IMR-90 (cell line): ENCODE results near the gene STUB1. TPM values are rescaled to one million over a fixed set of nuclear protein-coding genes. Genes with fewer than 3 reads are reported as not detected.
A peak's percentile ranks its signal among the peaks of the same experiment; 100 is the strongest.

Experiments used
- ATAC-seq: fragments of 200-7000 bp; cut with Tn5 transposase; 2 replicates; pipeline ENCODE4 v1.9.1; 2020; ENCODE audit warnings: low read depth, mild to moderate bottlenecking, moderate library complexity
- BruUV-seq: library from RNA; stranded (reverse); fragments of 400-500 nt; replicated peaks from 2 replicates; lab custom pipeline; 2021; lab: Mats Ljungman, UMichigan
- CTCF ChIA-PET: fragments of 300-600 bp; formaldehyde crosslinking; extraction: SDS; loops from one replicate; lab custom pipeline; 2021; ENCODE audit warnings: antibody characterized with exemption; lab: Yijun Ruan, JAX
- POLR2A ChIA-PET: fragments of 300-600 bp; sonication (Branson Sonifier 250); formaldehyde crosslinking; loops from one replicate; lab custom pipeline; 2022; ENCODE audit warnings: antibody characterized with exemption; ENCODE audit not compliant: unreplicated experiment; lab: Charles Lee
- DNase-seq: peaks from one replicate; pipeline ENCODE4 v3.0.0; 2013
- H2AFZ ChIP-seq: replicated peaks from 2 replicates; pipeline ENCODE3; 2013; ENCODE audit warnings: low read length, mild to moderate bottlenecking; ENCODE audit not compliant: poor library complexity
- H2AK5ac ChIP-seq: 2 replicates; pipeline ENCODE4 v1.6.1; 2013; ENCODE audit warnings: low read depth, low read length, inconsistent platforms
- H2AK9ac ChIP-seq: replicated peaks from 2 replicates; pipeline ENCODE3; 2013; ENCODE audit warnings: mild to moderate bottlenecking, low read depth, low read length, moderate library complexity; ENCODE audit not compliant: poor library complexity
- H2BK120ac ChIP-seq: 2 replicates; pipeline ENCODE4 v1.6.1; 2013; ENCODE audit warnings: low read depth, low read length, inconsistent platforms
- H2BK15ac ChIP-seq: 3 replicates; pipeline ENCODE4 v1.6.1; 2013; ENCODE audit warnings: low read depth, low read length, inconsistent platforms
- H2BK20ac ChIP-seq: 2 replicates; pipeline ENCODE4 v1.6.1; 2013; ENCODE audit warnings: low read depth, mild to moderate bottlenecking, inconsistent platforms, low read length, moderate library complexity
- H2BK5ac ChIP-seq: 2 replicates; pipeline ENCODE4 v1.6.1; 2013; ENCODE audit warnings: mild to moderate bottlenecking, low read depth, low read length, inconsistent platforms; ENCODE audit not compliant: poor library complexity, severe bottlenecking
- H3K14ac ChIP-seq: replicated peaks from 2 replicates; pipeline ENCODE4 v1.6.1; 2013; ENCODE audit warnings: low read depth, low read length, inconsistent platforms
- H3K18ac ChIP-seq: 2 replicates; pipeline ENCODE4 v1.6.1; 2013; ENCODE audit warnings: low read depth, low read length, control low read depth
- H3K23ac ChIP-seq: 2 replicates; pipeline ENCODE4 v1.6.1; 2013; ENCODE audit warnings: low read depth, low read length, inconsistent platforms
- H3K27ac ChIP-seq: 2 replicates; pipeline ENCODE4 v1.5.1; 2013; ENCODE audit warnings: mild to moderate bottlenecking, control low read depth, low read length; ENCODE audit not compliant: insufficient read depth
- H3K27me3 ChIP-seq: 2 replicates; pipeline ENCODE4 v1.6.1; 2013; ENCODE audit warnings: low read length; ENCODE audit not compliant: control insufficient read depth, insufficient read depth
- H3K36me3 ChIP-seq: 2 replicates; pipeline ENCODE4 v1.6.1; 2013; ENCODE audit warnings: low read length, mixed read lengths; ENCODE audit not compliant: control insufficient read depth, insufficient read depth
- H3K4ac ChIP-seq: 2 replicates; pipeline ENCODE4 v1.6.1; 2013; ENCODE audit warnings: low read depth, low read length, inconsistent platforms
- H3K4me1 ChIP-seq: 2 replicates; pipeline ENCODE4 v1.6.1; 2013; ENCODE audit warnings: low read length, mixed read lengths; ENCODE audit not compliant: control insufficient read depth, insufficient read depth
- H3K4me2 ChIP-seq: 2 replicates; pipeline ENCODE4 v1.6.1; 2013; ENCODE audit warnings: low read depth, mild to moderate bottlenecking, control low read depth, low read length, moderate library complexity
- H3K4me3 ChIP-seq: 2 replicates; pipeline ENCODE4 v1.5.1; 2013; ENCODE audit warnings: low read depth, mild to moderate bottlenecking, control low read depth, low read length, moderate library complexity; ENCODE audit not compliant: insufficient read depth
- H3K56ac ChIP-seq: 2 replicates; pipeline ENCODE4 v1.6.1; 2013; ENCODE audit warnings: low read length, inconsistent platforms; ENCODE audit not compliant: insufficient read depth; ENCODE audit errors: extremely low read depth
- H3K79me1 ChIP-seq, 2 experiments: 2 replicates each; pipeline ENCODE4 v1.6.1; 2013; ENCODE audit warnings: low read length in 2 of 2, inconsistent platforms in 1 of 2, low read depth in 1 of 2
- H3K9ac ChIP-seq: 2 replicates; pipeline ENCODE4 v1.6.1; 2013; ENCODE audit warnings: low read depth, low read length, control low read depth
- H3K9me1 ChIP-seq: 2 replicates; pipeline ENCODE4 v1.6.1; 2013; ENCODE audit warnings: low read length, inconsistent platforms; ENCODE audit not compliant: insufficient read depth
- H3K9me3 ChIP-seq: 2 replicates; pipeline ENCODE4 v1.6.1; 2013; ENCODE audit warnings: low read length; ENCODE audit not compliant: control insufficient read depth, insufficient read depth
- H4K20me1 ChIP-seq: 2 replicates; pipeline ENCODE4 v1.6.1; 2013; ENCODE audit warnings: low read length, inconsistent platforms; ENCODE audit not compliant: insufficient read depth
- H4K5ac ChIP-seq: 2 replicates; pipeline ENCODE4 v1.6.1; 2013; ENCODE audit warnings: mild to moderate bottlenecking, low read depth, low read length, control low read depth
- H4K8ac ChIP-seq, 2 experiments: 2 replicates each; pipeline ENCODE4 v1.6.1; 2013; ENCODE audit warnings: low read depth in 2 of 2, low read length in 2 of 2, control low read depth in 1 of 2, inconsistent platforms in 1 of 2
- H4K91ac ChIP-seq: 2 replicates; pipeline ENCODE4 v1.6.1; 2013; ENCODE audit warnings: low read depth, low read length, inconsistent platforms; ENCODE audit not compliant: insufficient read depth
- CEBPB ChIP-seq: IDR thresholded peaks from 2 replicates; pipeline ENCODE4 v1.6.1; 2012; ENCODE audit warnings: low read depth, low read length, improper control_type of control experiment
- CTCF ChIP-seq: conservative IDR thresholded peaks from 2 replicates; pipeline ENCODE4 v1.5.1; 2012; ENCODE audit warnings: mild to moderate bottlenecking, low read depth, low read length, improper control_type of control experiment
- ELK1 ChIP-seq: fragments of 150-350 bp; IDR thresholded peaks from 2 replicates; pipeline ENCODE4 v1.6.1; 2016; ENCODE audit warnings: low read depth, mild to moderate bottlenecking, low read length, moderate library complexity, borderline replicate concordance
- MAFK ChIP-seq: IDR thresholded peaks from 2 replicates; pipeline ENCODE4 v1.6.1; 2012; ENCODE audit warnings: low read depth, low read length, improper control_type of control experiment
- MAZ ChIP-seq: IDR thresholded peaks from 2 replicates; pipeline ENCODE4 v1.6.1; 2012; ENCODE audit warnings: low read depth, mild to moderate bottlenecking, low read length, improper control_type of control experiment, moderate library complexity, borderline replicate concordance
- NFE2L2 ChIP-seq: fragments of 150-350 bp; IDR thresholded peaks from 2 replicates; pipeline ENCODE4 v1.6.1; 2016; ENCODE audit warnings: low read depth, mild to moderate bottlenecking, low read length
- POLR2A ChIP-seq: IDR thresholded peaks from 2 replicates; pipeline ENCODE4 v1.6.1; 2012; ENCODE audit warnings: mild to moderate bottlenecking, low read depth, low read length
- RAD21 ChIP-seq: IDR thresholded peaks from 2 replicates; pipeline ENCODE4 v1.6.1; 2012; ENCODE audit warnings: low read length, improper control_type of control experiment
- RCOR1 ChIP-seq: IDR thresholded peaks from 2 replicates; pipeline ENCODE4 v1.6.1; 2012; ENCODE audit warnings: mild to moderate bottlenecking, low read length, improper control_type of control experiment; ENCODE audit not compliant: insufficient replicate concordance
- RFX5 ChIP-seq: IDR thresholded peaks from 2 replicates; pipeline ENCODE4 v1.8.0; 2012; ENCODE audit warnings: low read depth, mild to moderate bottlenecking, low read length, moderate library complexity
- SMC3 ChIP-seq: fragments of 150-350 bp; IDR thresholded peaks from 2 replicates; pipeline ENCODE4 v1.6.1; 2016; ENCODE audit warnings: low read depth, mild to moderate bottlenecking, antibody characterized with exemption, low read length, moderate library complexity
- USF2 ChIP-seq: fragments of 150-350 bp; IDR thresholded peaks from 2 replicates; pipeline ENCODE4 v1.6.1; 2017; ENCODE audit warnings: mild to moderate bottlenecking, antibody characterized with exemption, low read length, low read depth
- WGBS, 2 experiments: methylation state at CpG; one replicate each; pipeline versions ENCODE4 v1.1.5 to v1.1.7; 2013; ENCODE audit warnings: missing lambda C conversion rate in 2 of 2; ENCODE audit not compliant: insufficient read length in 1 of 2; ENCODE audit errors: extremely low coverage in 2 of 2; 5-methylcytosine and 5-hydroxymethylcytosine counted together
- dilution Hi-C: fragments of 300-500 bp; cut with HindIII; formaldehyde crosslinking; loops from one replicate; pipeline ENCODE4 v1.14.3; 2018; ENCODE audit warnings: low sequenced_read_pairs; ENCODE audit not compliant: unreplicated experiment
- in situ Hi-C: fragments of 300-500 bp; cut with MboI; formaldehyde crosslinking; loops from 3 replicates; pipeline ENCODE4 v1.14.3; 2019; ENCODE audit warnings: low sequenced_read_pairs, inconsistent platforms, mixed read lengths
- intact Hi-C: fragments of 100-400 bp; cut with micrococcal nuclease; formaldehyde crosslinking; loops from 2 replicates; pipeline ENCODE4 v1.10.0; 2022
- polyA plus RNA-seq, 3 experiments: library from polyadenylated mRNA; depleted of rRNA; stranded (reverse); fragments of >200 nt; gene quantifications; 2 replicates each; pipeline ENCODE4 v1.2.3, GENCODE V29; 2012; ENCODE audit warnings: low replicate concordance in 1 of 3
- total RNA-seq: library from RNA; depleted of rRNA; stranded (reverse); fragments of >200 nt; gene quantifications from 2 replicates; pipeline ENCODE4 v1.2.3, GENCODE V29; 2012

The STUB1 gene
- total and polyA plus RNA-seq, 2 of the 4 experiments (the other 2 are of a cell fraction): 183 to 186 TPM

- peaks cover 6% of the 10 kb centered on the region for H3K4me1 ChIP-seq
- H2BK15ac ChIP-seq: no peak overlapping the region
- H3K27me3 ChIP-seq: no peaks in the 10 kb centered on the region
- peak overlapping the region; percentile 93; the same call in 1 of the 2 replicates for H3K4me2 ChIP-seq
- no peak overlapping the region for H4K91ac ChIP-seq
- peaks cover 47% of the 10 kb centered on the region for H3K36me3 ChIP-seq
- H4K8ac ChIP-seq: no peak overlapping the region
- DNase-seq (no peak), ATAC-seq (no peak)
- no peak for TF ChIP-seq CEBPB
- TF ChIP-seq USF2: no peak
- TF ChIP-seq CTCF: no peak
- no peak for TF ChIP-seq NFE2L2
- TF ChIP-seq RAD21: no peak
- TF ChIP-seq MAZ: no peak
- no peak for TF ChIP-seq ELK1
- TF ChIP-seq RCOR1: no peak
- TF ChIP-seq SMC3: no peak
- TF ChIP-seq RFX5: no peak
- TF ChIP-seq POLR2A: no peak
- TF ChIP-seq MAFK: no peak
- no peak overlapping the region for H3K18ac ChIP-seq
- dilution Hi-C loops (no loop called here), in situ Hi-C loops (no loop called here), intact Hi-C loops (no loop called here)
- H2BK20ac ChIP-seq: no peak overlapping the region
- no peak overlapping the region for H4K5ac ChIP-seq
- H2BK5ac ChIP-seq: no peak overlapping the region
- 100% methylated on average over 5 of the region's 13 CpGs; no CpG with 5 or more reads in 1 of the 2 experiments for WGBS, 2 experiments
- peaks cover 6% of the 10 kb centered on the region for H3K9me1 ChIP-seq
- peaks cover 22% of the 10 kb centered on the region for H4K20me1 ChIP-seq
- H3K14ac ChIP-seq: no peak overlapping the region
- no peak overlapping the region for H3K9ac ChIP-seq
- H3K9me3 ChIP-seq: no peaks in the 10 kb centered on the region
- peaks cover 0 to 29% of the 10 kb centered on the region in 2 experiments; a peak in 1 of 4 replicates for H3K79me1 ChIP-seq
- no peak overlapping the region for H3K56ac ChIP-seq
- H2AK9ac ChIP-seq: peak overlapping the region; percentile 55
- H3K4me3 ChIP-seq: peak overlapping the region; percentile 68; the same call in 1 of the 2 replicates
- BruUV-seq: no TSS peak
- H2AFZ ChIP-seq: no peak overlapping the region
- H3K4ac ChIP-seq: no peak overlapping the region
- CTCF ChIA-PET: no interaction called here
- no peak overlapping the region for H2AK5ac ChIP-seq
- no peak overlapping the region for H3K23ac ChIP-seq
- H2BK120ac ChIP-seq: no peak overlapping the region
- POLR2A ChIA-PET: no interaction called here
- H3K27ac ChIP-seq: no peak overlapping the region
Observed at GRCh38 chr16:669666-670065, 10.5 kb upstream of the STUB1 start.
